SK-N-MC (cell line): ENCODE data around the gene KLHL29.
A peak's percentile ranks its signal among the peaks of the same experiment; 100 is the strongest.

Experiments
- DNase-seq: peaks from one replicate; pipeline ENCODE4 v3.0.0-alpha.2; 2011; ENCODE audit warnings: low read depth, low spot score
- H3K27ac ChIP-seq: fragments of 200-600 bp; sonication (generic); 2 replicates; pipeline ENCODE4 v1.5.1; 2016; ENCODE audit warnings: mixed run types
- H3K36me3 ChIP-seq: fragments of 200-600 bp; sonication (generic); 2 replicates; pipeline ENCODE4 v1.6.1; 2017; ENCODE audit warnings: antibody characterized with exemption, low read length, mixed read lengths; ENCODE audit not compliant: insufficient read depth
- H3K4me3 ChIP-seq: fragments of 200-600 bp; sonication (generic); 2 replicates; pipeline ENCODE4 v1.5.1; 2016
- H3K9ac ChIP-seq: fragments of 200-600 bp; sonication (generic); 2 replicates; pipeline ENCODE4 v1.8.0; 2017; ENCODE audit warnings: mixed run types, mixed read lengths; ENCODE audit not compliant: insufficient read length
- H3K9me3 ChIP-seq: fragments of 200-600 bp; sonication (generic); 2 replicates; pipeline ENCODE4 v1.6.1; 2017; ENCODE audit warnings: low read depth, mild to moderate bottlenecking, antibody characterized with exemption, low read length, moderate library complexity, mixed read lengths
- EZH2 ChIP-seq: fragments of 200-600 bp; sonication (generic); IDR thresholded peaks from one replicate; pipeline ENCODE4 v1.6.1; 2017; ENCODE audit warnings: antibody characterized with exemption
- FOXP2 ChIP-seq: optimal IDR thresholded peaks from 2 replicates; pipeline ENCODE3; 2011; ENCODE audit warnings: mild to moderate bottlenecking, moderate library complexity; ENCODE audit not compliant: insufficient read depth; ENCODE audit errors: extremely low read length, control extremely low read depth
- POLR2AphosphoS5 ChIP-seq: IDR thresholded peaks from 2 replicates; pipeline ENCODE4 v1.6.1; 2012; ENCODE audit warnings: mild to moderate bottlenecking, low read depth, low read length, borderline replicate concordance

Gene KLHL29

GRCh38 chr2:23532391-23533337, 147.7 kb downstream of the KLHL29 start:
- no peak for TF ChIP-seq POLR2AphosphoS5
- TF ChIP-seq FOXP2 = no peak
- TF ChIP-seq EZH2 = no peak
- no peak for DNase-seq
- no peaks in the 10 kb centered on the region for H3K36me3 ChIP-seq
- H3K9ac ChIP-seq = peak overlapping the region; percentile 30
- H3K9me3 ChIP-seq = no peaks in the 10 kb centered on the region
- H3K27ac ChIP-seq = peak overlapping the region; percentile 73
- peak overlapping the region; percentile 71 for H3K4me3 ChIP-seq

GRCh38 chr2:23533338-23533695, 148.3 kb downstream of the KLHL29 start:
- H3K27ac ChIP-seq = peak overlapping the region; percentile 73
- no peaks in the 10 kb centered on the region for H3K9me3 ChIP-seq
- no peaks in the 10 kb centered on the region for H3K36me3 ChIP-seq
- H3K4me3 ChIP-seq = peak overlapping the region; percentile 71
- no peak for TF ChIP-seq EZH2
- no peak for TF ChIP-seq POLR2AphosphoS5
- TF ChIP-seq FOXP2 = no peak
- peak overlapping the region; percentile 30 for H3K9ac ChIP-seq
- DNase-seq = no peak

GRCh38 chr2:23534771-23535170, 149.8 kb downstream of the KLHL29 start:
- Histone ChIP-seq H3K36me3 (no peaks in the 10 kb centered on the region), H3K27ac (no peak overlapping the region)
- no peak for DNase-seq

GRCh38 chr2:23536326-23536725, 151.3 kb downstream of the KLHL29 start:
- no peak overlapping the region for H3K27ac ChIP-seq
- no peaks in the 10 kb centered on the region for H3K36me3 ChIP-seq
- DNase-seq = no peak
- TF ChIP-seq FOXP2 = no peak
- TF ChIP-seq POLR2AphosphoS5 = no peak
- no peak for TF ChIP-seq EZH2
- H3K4me3 ChIP-seq = no peak overlapping the region
- no peaks in the 10 kb centered on the region for H3K9me3 ChIP-seq
- no peak overlapping the region for H3K9ac ChIP-seq

More at GRCh38 chr2:23534771-23535170, 149.8 kb downstream of the KLHL29 start:
- Histone ChIP-seq H3K9ac (no peak overlapping the region), H3K4me3 (no peak overlapping the region), H3K9me3 (no peaks in the 10 kb centered on the region)
- no peak for TF ChIP-seq POLR2AphosphoS5
- no peak for TF ChIP-seq EZH2
- TF ChIP-seq FOXP2 = no peak

GRCh38 chr2:23537991-23538390, 153.0 kb downstream of the KLHL29 start:
- no peak overlapping the region for H3K9ac ChIP-seq
- no peaks in the 10 kb centered on the region for H3K36me3 ChIP-seq
- H3K9me3 ChIP-seq = no peaks in the 10 kb centered on the region
- H3K27ac ChIP-seq = no peak overlapping the region
- no peak for TF ChIP-seq FOXP2
- no peak for TF ChIP-seq EZH2
- TF ChIP-seq POLR2AphosphoS5 = no peak
- H3K4me3 ChIP-seq = no peak overlapping the region
- no peak for DNase-seq

GRCh38 chr2:23538566-23538965, 153.6 kb downstream of the KLHL29 start:
- no peaks in the 10 kb centered on the region for H3K36me3 ChIP-seq
- H3K9ac ChIP-seq = no peak overlapping the region
- H3K9me3 ChIP-seq = no peaks in the 10 kb centered on the region
- no peak for DNase-seq
- no peak overlapping the region for H3K4me3 ChIP-seq
- H3K27ac ChIP-seq = no peak overlapping the region
- no peak for TF ChIP-seq POLR2AphosphoS5
- TF ChIP-seq FOXP2 = no peak
- TF ChIP-seq EZH2 = no peak

- Histone ChIP-seq H3K4me3 (no peak overlapping the region), H3K9ac (no peak overlapping the region), H3K27ac (no peak overlapping the region), H3K9me3 (no peaks in the 10 kb centered on the region), H3K36me3 (no peaks in the 10 kb centered on the region)
- no peak for DNase-seq
- no peak for TF ChIP-seq FOXP2
- no peak for TF ChIP-seq POLR2AphosphoS5
- TF ChIP-seq EZH2 = no peak
Observed at GRCh38 chr2:23540804-23541360, 155.9 kb downstream of the KLHL29 start.

- Histone ChIP-seq H3K4me3 (no peak overlapping the region), H3K9me3 (no peaks in the 10 kb centered on the region), H3K27ac (no peak overlapping the region), H3K9ac (no peak overlapping the region), H3K36me3 (no peaks in the 10 kb centered on the region)
- DNase-seq = no peak
- TF ChIP-seq EZH2 = no peak
- TF ChIP-seq POLR2AphosphoS5 = no peak
- no peak for TF ChIP-seq FOXP2
Observed at GRCh38 chr2:23541503-23542229, 156.7 kb downstream of the KLHL29 start.
